Iris pigment epithelial cell (primary cell): ENCODE measurements around the gene SMAD6.

ENCODE experiments used
- DNase-seq: peaks from one replicate; pipeline ENCODE4 v3.0.0-alpha.2; 2011; ENCODE audit warnings: low read depth

The SMAD6 gene

DNA sequence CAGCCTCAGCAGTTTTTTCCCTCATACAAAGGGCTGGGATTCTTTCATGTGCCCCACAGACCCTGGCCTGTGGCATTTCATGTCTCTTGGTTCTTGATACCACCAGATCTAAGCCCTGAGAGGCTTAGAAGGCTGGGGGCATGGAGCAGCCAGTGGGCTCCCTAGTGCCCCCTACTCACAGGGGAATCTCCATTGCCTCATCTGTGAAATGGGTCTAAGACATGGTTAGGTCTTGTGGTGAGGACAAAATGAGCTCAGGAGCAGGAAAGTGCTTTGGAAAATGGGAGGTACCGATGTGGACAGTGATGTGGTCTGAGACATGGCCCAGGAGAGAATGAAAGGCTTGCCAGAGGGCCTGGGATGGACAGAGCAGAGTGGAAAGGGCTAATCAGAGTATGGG lies 94.3 kb downstream of the SMAD6 start:
- DNase-seq, result no peak

DNA sequence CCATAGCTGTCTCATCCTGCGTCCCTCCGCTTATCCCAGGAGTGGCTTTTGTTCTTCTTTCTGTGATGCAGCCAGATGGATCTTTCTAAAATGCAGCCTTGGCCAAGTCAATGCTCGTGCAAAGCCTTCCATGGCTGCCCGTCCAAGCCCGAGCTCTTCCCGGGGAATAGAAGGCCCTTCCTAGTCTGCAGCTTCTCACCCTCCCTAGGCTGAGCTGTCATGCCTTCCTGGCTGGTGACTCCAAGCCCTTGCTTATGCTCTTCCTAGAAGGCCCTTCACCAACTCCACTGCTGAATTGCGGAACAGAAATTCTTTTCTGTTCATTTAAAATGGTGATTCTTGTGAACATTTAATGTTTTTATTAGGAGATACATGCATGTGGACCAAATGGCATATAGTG lies 95.9 kb downstream of the SMAD6 start:
- no peak for DNase-seq

DNA sequence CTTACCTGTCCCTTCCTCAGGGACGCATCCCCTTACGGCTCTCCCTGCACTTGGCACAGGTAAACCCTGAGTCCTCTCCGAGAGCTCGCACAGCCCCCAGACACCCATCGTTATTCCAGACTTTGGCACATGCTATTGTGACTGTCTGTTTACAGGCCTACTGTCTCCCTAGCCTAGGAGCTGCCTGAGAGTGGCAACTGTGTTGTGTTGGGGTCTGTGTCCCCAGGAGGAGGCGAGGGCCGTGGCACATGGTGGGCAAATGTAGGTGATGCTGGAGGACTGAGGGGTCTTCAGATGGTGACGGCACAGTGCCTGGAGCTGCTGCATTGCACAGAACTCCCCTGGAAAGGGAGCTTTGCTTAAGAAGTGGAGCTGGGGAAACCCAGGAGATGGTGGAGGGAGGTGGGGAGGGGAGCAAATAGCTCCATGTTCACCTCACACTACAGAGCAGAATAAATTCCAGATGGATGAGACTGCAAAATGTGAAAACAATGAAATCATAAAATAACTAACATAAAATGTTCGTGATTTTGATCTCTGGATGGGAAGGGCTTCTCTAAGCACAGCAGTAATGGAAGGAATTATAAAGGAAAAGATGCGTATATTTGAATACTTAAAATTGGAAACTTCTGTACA lies 96.5 kb downstream of the SMAD6 start:
- peak; percentile 84 for DNase-seq

DNA sequence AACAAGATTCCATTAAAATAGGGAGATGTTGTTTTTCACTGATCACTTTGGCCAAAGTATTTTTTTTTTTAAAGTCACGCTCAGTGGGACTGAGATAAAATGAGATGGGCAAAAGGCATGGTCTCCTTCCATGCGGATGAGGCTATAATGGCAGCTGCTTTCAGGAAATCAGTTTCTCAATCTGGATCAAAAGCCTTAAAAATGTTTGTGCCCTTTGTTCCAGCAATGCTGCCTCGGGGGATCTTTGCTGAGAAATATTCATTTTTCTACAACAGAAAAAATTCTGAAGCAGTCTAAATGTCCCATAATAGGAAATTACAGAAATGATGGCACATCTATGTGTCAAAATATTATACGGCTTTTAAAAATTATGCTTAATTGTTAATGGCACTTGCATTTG lies 97.2 kb downstream of the SMAD6 start:
- no peak for DNase-seq

DNA sequence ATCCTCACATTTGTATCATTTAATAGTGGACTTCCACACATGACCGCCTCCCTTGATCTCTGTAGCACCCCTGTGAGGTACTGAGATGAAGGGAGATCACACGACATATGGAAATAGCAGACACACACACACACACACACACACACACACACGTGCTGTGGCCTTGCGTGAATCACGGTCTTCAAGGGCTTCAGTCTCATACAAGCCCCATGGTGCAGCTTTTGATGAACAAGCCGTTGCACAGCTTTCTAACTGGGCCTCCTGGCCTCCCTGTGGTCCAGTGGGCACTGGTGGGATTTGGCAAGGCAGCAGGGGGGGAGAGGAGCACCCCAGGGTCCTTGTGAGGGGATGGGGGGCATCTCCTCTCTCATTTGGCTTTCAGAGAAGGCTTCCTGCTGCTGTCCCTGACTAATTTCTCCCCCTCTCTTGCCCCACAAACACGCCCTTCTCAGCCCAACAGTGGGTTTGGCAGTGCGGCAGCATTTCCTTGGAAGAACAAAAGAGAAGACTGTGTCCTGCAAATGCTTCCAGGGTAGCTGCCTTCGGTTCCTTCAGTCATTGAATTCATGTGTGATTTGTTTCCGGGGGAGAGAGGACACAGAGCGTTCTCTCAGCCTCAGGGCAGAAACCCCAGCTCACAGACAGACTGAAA lies 98.7 kb downstream of the SMAD6 start:
- no peak for DNase-seq

DNA sequence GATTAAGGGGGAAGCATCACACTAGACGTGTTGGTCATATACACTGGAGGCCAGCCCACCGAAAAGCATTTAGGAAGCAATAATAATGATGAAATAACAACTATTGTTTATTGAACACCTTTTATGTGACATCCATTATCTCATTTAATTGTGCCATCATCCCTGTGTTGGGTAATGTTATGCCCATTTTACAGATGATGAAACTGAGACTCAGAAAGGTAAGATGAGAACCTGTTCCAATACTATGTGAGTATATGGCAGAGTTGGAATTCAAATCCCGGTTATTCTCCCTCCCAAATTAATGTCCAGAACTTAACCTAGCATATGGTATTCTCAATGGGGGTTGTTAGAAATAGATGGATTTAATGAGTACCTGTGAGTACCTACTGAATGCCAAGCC lies 99.2 kb downstream of the SMAD6 start:
- no peak for DNase-seq

DNA sequence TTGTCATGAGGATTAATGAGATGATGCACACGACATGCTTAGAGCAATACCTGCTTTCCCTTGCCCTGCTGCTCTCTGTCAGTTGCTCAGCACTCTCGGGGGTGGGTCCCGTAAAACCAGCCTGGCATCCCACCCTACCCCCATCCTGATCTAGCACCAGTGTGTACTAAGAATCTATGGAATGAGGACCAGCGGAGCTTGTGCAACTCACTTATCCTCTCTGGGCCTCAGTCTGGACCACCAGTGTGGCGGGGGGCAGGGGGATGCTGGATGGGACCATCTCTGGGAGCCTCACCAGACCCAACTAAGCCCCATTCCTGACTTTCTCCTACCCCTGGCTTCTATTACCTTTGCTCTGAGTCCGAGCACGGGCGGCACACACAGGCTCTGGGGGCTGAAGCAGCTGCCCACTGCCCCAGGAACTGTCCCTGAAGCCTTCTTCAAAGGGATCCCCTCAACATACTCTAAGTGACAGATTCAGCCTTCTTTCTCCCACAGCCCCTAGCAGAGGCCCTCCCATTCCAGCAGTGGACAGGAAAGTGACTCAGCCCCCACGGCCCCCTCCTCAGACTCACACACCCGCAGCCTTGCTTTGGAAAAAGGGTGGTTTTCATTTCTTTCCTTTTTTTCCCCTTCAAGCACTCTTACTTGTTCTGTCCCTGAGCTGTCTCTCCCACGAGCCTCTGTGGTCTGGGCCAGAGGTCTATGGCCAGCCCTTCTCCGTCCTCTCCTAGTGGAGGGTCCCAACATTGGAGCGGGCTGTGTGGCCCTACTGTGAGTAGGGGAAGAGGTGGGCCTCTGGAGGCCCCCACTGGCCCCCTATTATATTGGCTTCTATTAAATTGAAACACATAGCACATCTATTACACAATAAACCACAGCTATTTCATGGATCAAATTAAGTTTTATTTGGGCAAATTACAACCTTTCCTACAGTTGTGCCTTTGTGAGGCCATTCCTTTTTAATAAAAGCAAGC lies 100.3 kb downstream of the SMAD6 start:
- peak; percentile 49 for DNase-seq

DNA sequence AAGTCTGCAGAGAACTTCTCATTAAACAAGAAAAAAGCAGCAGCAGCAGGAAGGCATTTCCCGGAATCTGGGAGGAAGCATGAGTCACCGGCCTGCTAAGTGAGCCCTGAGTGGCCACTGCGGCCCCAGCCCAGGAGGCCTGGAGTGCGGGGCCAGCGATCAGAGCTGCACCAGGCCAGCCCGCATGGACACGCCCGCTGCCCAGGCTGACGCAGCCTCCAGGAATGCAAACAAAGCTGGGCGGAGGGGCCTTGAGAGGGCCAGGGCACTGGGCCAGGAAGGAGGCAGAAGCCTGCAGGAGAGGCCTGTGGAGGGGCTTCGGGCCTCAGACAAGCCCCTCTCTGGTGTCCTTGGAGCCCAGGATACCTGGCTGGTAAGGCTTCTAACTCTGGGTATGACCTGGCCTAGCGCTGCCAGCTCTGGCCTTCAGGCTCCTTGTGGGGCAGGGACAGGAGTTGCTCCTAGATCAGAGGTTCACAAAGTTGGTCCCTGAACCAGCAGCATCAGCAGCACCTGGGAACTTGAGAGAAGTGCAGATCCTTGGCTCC lies 101.2 kb downstream of the SMAD6 start:
- peak; percentile 97 for DNase-seq

DNA sequence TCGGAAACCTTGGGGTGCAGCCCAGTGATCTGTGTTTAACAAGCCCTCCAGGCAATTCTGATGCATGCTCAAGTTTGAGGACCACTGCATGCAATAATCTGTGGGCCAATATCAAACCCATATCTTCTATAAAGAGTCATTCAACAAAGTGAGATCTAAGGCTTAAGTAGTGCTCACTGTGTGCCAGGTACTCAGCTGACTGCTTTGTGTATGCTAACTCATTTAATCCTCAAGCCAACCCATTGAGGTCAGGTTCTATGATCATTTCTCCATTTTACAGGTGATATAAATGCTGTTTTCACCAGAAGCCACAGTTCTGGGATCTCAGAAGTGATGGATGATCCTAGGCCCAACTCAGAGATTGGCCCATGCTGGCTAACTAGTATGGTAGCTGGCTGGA lies 101.7 kb downstream of the SMAD6 start:
- no peak for DNase-seq

DNA sequence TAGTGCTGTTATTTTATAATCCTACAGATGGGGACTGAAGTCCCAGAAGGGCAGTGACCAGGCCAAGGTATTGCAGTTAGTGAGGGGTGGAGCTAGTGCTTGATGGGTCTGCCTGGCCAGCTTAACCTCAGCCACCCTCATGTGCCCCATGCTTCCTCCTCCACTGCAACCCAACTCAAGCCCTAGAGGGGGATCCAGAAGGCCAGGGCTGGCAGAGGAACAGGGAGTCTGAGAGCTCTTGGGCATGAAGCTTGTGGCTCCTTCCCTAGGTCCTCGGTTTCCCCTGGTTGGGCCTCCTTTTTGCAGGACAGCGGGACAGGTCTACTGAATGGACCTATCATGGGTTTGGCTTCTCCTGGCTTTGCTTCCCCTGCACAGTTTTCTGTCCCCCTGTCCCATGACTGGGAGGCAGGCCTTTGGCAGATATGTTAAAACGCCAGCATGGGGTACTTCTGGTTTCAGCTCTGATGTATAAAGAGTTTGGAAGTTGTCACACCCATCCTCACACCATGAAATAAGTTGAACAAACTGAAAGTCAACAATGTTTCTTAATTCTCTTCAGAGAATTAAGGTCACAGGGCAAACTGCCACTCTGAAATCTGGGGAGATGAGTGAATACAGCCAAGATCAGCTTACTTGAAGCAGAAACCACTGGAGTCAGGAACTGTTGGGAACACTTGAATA lies 103.3 kb downstream of the SMAD6 start:
- no peak for DNase-seq

DNA sequence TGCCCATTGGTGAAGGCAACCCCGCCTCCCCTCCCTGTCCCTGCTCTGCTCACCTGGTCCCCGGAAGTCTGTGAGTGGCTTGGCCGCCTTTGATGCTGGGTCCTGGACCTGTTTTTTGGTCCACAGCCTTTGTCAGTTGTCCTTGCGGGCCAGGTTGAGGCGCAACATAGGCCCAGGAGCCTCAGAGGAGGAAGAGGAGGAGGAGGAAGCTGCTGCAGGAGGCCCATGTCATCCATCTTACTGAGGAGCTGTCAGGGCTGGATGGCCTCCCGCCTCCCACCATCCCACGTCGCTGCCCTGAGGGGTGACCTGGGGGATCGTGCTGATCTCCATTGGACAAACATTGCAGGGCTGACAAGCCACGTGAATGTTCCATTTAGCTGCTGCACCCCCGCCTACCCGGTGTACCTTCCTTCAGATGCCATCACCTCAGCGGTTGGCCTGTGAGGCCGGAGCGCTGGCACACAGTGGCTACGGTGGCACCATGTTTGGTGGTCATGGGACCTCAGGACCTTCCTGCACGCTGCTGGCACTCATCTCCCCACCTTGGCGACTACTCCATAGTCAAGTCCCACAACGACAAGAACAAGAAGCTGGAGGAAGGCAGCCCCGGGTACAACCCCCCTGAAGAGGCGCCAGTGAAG lies 106.3 kb downstream of the SMAD6 start:
- DNase-seq, result no peak

DNA sequence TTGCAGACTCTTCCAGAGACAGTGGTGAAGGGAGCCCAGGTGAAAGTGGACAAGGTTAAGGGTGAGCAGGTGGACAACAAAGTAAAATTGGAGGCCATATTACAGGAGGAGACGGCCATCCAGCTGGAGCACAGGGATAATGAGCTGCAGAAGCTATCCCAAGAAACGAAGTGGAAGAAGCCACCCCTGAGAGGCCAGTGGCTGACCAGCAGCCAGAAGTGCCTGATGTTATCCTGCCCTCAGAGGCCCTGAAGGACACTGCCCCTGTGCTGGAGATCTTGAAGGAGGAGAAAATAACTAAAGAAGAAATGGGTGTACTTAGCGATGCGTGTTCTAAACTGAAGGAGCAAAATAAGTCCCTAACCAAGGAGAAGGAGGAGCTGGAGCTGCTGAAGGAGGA lies 107.6 kb downstream of the SMAD6 start:
- DNase-seq, result no peak

DNA sequence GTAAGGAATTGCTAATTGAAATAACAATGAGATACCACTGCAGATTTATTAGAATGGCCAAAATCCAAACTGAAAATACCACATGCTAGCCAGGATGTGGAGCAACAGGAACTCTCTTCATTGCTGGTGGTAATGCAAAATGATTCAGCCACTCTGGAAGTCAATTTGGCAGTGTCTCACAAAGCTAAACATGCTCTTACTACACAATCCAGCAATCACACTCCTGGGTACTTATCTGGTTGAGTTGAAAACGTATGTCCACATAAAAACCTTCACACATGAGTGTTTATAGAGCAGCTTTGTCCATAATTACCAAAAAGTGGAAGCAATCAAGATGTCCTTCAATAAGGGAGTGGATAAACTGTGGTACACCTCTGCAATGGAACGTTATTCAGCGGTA lies 113.3 kb downstream of the SMAD6 start:
- DNase-seq, result peak; percentile 97

DNA sequence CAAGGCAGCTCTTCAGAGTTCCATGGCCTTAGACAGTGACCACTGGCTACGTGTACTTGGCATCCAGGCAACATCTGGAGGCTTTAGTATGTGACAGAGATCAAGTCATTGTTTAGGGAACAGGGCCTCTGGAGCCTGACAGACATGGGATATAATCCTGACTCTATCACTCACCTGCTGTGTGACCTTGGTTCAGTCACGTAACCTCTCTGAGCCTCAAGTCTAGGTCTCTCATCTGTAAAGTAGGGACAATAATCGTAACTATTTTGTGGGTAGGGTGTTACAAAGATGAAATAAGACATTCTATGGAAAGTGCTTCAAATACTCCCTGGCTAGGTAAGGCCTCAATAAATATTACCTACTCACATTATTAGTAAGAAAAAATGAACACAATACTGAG lies 114.2 kb downstream of the SMAD6 start:
- DNase-seq, result no peak

DNA sequence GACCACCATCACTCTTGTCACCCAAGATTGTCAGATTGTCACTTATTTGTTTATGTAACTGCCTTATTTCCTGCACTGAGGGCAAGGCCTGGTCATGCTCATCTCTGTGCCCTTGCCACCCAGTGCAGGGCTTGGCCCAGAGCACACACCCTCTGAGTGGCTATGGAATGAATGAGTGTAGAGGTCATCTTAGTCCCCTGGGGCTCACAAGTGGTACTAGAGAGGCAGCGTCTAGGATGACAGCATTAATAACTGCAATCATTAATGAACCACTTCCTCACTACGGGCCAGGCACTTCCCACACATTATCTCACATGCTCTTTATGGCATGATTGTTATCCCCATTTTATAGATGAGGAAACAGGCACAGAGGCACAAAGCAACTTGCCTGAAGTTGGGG lies 117.0 kb downstream of the SMAD6 start:
- DNase-seq, result no peak

DNA sequence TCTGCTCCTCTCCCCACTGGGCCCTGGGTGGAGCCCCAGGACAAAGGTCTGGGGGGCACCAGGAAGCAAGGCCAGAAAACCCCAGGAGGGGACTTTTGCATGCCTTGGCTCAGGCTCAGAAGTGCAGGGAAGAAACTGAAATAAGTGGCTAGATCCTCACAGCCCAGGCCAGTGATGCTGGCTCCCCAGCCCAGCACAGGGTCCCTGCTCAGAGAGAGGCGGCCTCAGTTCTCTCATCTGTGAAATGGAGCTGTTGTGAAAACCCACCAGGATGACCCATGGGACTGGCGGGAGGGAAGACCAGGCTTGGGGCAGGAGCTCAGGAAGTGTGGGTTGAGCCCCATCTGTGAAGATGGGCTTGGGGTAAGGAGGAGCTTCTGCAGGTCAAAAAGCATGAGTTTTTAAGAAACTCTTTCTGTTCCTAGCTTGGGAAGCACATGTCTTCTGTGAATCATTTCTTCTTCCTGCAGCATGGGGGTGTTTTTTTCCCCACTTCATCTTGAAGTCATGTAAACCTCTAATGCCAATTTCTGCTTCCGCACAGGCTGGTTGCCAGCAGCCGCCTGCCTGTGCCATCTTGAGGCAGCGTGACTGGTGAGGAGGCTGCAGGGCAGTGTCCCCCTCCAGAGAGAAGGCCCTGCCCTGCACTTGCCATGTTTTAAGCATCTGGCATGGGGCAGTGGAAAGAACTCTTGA lies 118.6 kb downstream of the SMAD6 start:
- DNase-seq, result no peak

DNA sequence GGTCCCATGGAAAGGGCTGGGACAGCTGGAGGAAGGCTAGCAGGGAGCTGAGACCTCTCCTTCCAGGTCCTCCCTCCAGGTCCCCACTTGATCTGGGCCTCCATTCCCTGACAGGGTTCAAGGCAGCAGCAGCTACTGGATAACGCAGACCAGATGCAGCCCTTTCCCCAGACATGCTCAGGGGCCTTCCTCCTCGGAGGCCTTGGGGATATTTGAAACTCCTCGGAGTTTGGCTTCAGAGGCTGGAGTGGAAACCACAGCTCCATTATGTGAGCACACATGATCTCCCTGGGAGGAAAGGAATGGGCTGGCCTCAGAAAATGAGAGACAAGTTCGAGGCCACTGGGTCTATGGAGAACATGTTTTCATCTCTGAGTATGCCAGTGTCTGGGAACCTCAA lies 119.3 kb downstream of the SMAD6 start:
- no peak for DNase-seq

DNA sequence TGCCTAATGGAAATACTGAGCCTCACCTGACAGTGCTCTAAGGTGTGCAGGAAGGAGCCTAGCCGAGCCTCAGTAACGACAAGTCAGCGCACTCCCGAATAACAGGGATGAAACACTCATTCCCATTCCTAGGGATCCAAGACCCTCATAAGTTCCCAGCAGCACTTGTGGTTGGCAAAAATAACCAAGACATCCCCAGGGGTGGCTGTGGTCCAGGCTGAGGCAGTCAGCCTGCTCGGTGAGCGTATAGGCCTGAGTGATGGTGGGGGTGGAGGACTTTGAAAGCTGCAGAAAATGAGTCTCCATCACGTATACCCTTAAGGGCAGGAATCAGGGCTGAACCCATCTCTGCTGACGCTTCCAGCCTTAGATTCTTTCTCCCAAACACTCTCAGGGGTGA lies 120.1 kb downstream of the SMAD6 start:
- DNase-seq, result no peak

DNA sequence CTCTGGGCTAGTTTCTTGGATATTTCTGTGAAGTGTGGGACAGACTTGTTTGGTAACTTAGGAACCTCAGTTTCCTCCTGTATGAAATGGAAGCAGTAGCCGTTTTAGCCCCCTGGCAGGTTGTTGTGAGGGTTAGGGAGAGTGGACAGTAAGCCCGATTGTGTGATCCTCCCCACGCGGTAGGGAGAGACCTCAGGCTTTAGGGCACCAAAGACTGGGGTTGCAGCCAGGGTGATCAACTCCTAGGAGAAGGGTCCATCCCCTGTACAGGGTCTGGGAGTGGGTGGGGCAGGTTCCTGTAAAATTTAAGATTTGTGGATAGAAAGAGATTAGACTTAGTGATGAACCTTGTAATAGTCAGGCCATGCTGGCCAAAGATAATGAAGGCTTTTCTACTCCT lies 120.5 kb downstream of the SMAD6 start:
- no peak for DNase-seq

DNA sequence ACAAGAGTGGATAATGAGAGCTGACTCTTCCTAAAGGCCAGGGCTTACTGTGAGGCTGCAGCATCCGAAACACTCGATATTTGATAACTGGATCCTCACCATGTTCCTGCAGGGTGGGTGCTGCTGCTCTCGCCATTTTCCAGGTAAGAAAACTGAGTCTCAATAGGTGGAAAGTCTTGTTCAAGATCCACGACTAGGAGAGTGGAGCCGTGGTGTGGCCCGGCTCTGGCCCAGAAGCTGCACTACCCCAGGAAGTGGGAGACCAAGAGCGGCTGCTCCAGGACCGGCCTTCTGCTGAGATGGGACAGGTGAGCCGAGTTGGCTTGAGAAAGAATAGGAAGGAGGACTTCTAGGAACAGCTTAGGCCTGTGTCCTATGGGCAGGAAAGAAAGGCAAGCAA lies 121.6 kb downstream of the SMAD6 start:
- no peak for DNase-seq

DNA sequence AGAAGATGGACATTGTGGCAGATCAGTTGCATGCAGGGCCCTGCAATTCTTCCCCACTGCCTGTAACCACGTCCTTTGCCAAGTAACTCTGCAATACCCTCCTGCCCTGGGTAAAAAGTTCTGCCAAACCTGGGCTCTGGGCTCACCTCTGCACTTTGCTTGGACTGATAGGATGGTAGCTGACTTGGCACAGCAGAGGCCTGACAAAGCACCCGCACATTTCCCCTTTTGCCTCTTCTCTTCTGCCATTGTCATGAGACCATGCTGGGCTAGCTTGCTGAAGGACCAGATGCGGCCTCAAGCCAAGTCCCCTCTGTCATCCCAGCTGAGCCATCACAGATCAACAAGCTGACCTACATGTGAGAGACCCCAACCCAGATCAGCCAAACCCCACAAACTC lies 122.4 kb downstream of the SMAD6 start:
- DNase-seq, result no peak
